Measurements from ENCODE around the gene PUM1. TPM values are rescaled to one million over a fixed set of nuclear protein-coding genes. Genes with fewer than 3 reads are reported as not detected.

The PUM1 gene
- total RNA-seq, 1 donor from 2014 or later: 143 TPM

- no peak overlapping the region for H3K9ac ChIP-seq (ENCODE audit: low read length)
- H3K9me3 ChIP-seq (ENCODE audit: insufficient read depth, low read depth, low read length): no peaks in the 10 kb centered on the region
- H2AFZ ChIP-seq (ENCODE audit: low read depth, low read length): no peak overlapping the region
- H3K27ac ChIP-seq (ENCODE audit: low read depth, low read length): no peak overlapping the region
- TF ChIP-seq EZH2 (IDR thresholded peaks at IDR 0.05; ENCODE audit: insufficient read depth, low read length): no peak
- TF ChIP-seq CTCF (IDR thresholded peaks at IDR 0.05; ENCODE audit: insufficient read depth, low read depth, low read length): no peak
- no peaks in the 10 kb centered on the region for H3K27me3 ChIP-seq (ENCODE audit: insufficient read depth, low read length)
- H3K4me3 ChIP-seq (ENCODE audit: insufficient read depth, low read depth, low read length): no peak overlapping the region
- no peaks in the 10 kb centered on the region for H3K36me3 ChIP-seq (ENCODE audit: insufficient read depth, low read length)
- Mint-ChIP-seq H3K36me3 (ENCODE audit: low read depth, unreplicated experiment) (no peaks in the 10 kb centered on the region), H3K27me3 (ENCODE audit: low read depth, unreplicated experiment) (no peaks in the 10 kb centered on the region), H3K27ac (ENCODE audit: unreplicated experiment) (no peak overlapping the region), H3K4me3 (ENCODE audit: unreplicated experiment) (no peak overlapping the region), H3K4me1 (ENCODE audit: low read depth, unreplicated experiment) (peaks cover 19% of the 10 kb centered on the region), H3K9me3 (ENCODE audit: unreplicated experiment) (no peaks in the 10 kb centered on the region)
- H3K79me2 ChIP-seq (ENCODE audit: insufficient read depth, low read length): peaks cover 80% of the 10 kb centered on the region
- FAIRE-seq (no peak), DNase-seq (ENCODE audit: low read depth) (no peak)
- H4K20me1 ChIP-seq (ENCODE audit: insufficient read depth, low read length): peaks cover 70% of the 10 kb centered on the region
- H3K4me1 ChIP-seq (ENCODE audit: insufficient read depth, low read length): peaks cover 33% of the 10 kb centered on the region
- H3K4me2 ChIP-seq (ENCODE audit: low read length): no peak overlapping the region
Observed at GRCh38 chr1:30904191-30904961, 161.1 kb downstream of the PUM1 start.

GRCh38 chr1:30903343-30904034, 162.0 kb downstream of the PUM1 start:
- H4K20me1 ChIP-seq (ENCODE audit: insufficient read depth, low read length): peaks cover 76% of the 10 kb centered on the region
- H3K36me3 Mint-ChIP-seq (ENCODE audit: low read depth, unreplicated experiment): no peaks in the 10 kb centered on the region

More at GRCh38 chr1:30903343-30904034, 162.0 kb downstream of the PUM1 start:
- TF ChIP-seq EZH2 (IDR thresholded peaks at IDR 0.05; ENCODE audit: insufficient read depth, low read length): no peak
- no peak for TF ChIP-seq CTCF (IDR thresholded peaks at IDR 0.05; ENCODE audit: insufficient read depth, low read depth, low read length)
- DNase-seq (ENCODE audit: low read depth) (no peak), FAIRE-seq (no peak)
- H2AFZ ChIP-seq (ENCODE audit: low read depth, low read length): no peak overlapping the region
- no peak overlapping the region for H3K4me3 ChIP-seq (ENCODE audit: insufficient read depth, low read depth, low read length)
- H3K27ac ChIP-seq (ENCODE audit: low read depth, low read length): no peak overlapping the region
- H3K4me2 ChIP-seq (ENCODE audit: low read length): no peak overlapping the region
- no peak overlapping the region for H3K27ac Mint-ChIP-seq (ENCODE audit: unreplicated experiment)
- no peaks in the 10 kb centered on the region for H3K36me3 ChIP-seq (ENCODE audit: insufficient read depth, low read length)
- no peaks in the 10 kb centered on the region for H3K9me3 Mint-ChIP-seq (ENCODE audit: unreplicated experiment)
- no peaks in the 10 kb centered on the region for H3K27me3 Mint-ChIP-seq (ENCODE audit: low read depth, unreplicated experiment)
- no peak overlapping the region for H3K4me3 Mint-ChIP-seq (ENCODE audit: unreplicated experiment)
- peaks cover 29% of the 10 kb centered on the region for H3K4me1 ChIP-seq (ENCODE audit: insufficient read depth, low read length)
- no peaks in the 10 kb centered on the region for H3K9me3 ChIP-seq (ENCODE audit: insufficient read depth, low read depth, low read length)
- peaks cover 17% of the 10 kb centered on the region for H3K4me1 Mint-ChIP-seq (ENCODE audit: low read depth, unreplicated experiment)
- peaks cover 85% of the 10 kb centered on the region for H3K79me2 ChIP-seq (ENCODE audit: insufficient read depth, low read length)
- no peak overlapping the region for H3K9ac ChIP-seq (ENCODE audit: low read length)
- H3K27me3 ChIP-seq (ENCODE audit: insufficient read depth, low read length): no peaks in the 10 kb centered on the region

All from astrocyte (in vitro differentiated cells and primary cell).